ENCODE measurements around the gene ADTRP.

DNA sequence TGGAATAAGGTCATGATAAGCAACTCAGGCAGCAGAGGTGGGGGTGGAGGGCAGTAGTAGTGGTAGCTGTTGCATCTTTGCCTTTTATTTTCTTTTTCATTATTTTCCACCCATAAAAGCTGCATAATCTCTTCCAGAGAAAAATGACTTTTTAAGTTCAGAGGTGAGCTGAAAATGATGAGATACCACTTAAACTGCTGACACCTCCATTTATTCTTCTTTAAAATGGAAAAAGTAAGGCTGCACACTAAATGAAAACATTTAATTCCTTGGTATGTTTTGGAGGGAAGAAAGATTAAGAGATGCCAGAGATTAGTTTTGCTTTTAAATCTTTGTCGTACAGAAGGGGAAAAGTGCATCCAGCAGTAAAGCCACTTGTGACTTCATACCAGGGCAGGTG, 97.2 kb downstream of the ADTRP start:
- TF ChIP-seq POLR2A (IDR thresholded peaks at IDR 0.05): no peak
- TF ChIP-seq, protein P1, sequence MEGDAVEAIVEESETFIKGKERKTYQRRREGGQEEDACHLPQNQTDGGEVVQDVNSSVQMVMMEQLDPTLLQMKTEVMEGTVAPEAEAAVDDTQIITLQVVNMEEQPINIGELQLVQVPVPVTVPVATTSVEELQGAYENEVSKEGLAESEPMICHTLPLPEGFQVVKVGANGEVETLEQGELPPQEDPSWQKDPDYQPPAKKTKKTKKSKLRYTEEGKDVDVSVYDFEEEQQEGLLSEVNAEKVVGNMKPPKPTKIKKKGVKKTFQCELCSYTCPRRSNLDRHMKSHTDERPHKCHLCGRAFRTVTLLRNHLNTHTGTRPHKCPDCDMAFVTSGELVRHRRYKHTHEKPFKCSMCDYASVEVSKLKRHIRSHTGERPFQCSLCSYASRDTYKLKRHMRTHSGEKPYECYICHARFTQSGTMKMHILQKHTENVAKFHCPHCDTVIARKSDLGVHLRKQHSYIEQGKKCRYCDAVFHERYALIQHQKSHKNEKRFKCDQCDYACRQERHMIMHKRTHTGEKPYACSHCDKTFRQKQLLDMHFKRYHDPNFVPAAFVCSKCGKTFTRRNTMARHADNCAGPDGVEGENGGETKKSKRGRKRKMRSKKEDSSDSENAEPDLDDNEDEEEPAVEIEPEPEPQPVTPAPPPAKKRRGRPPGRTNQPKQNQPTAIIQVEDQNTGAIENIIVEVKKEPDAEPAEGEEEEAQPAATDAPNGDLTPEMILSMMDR (IDR thresholded peaks at IDR 0.05): no peak
